Stimulated activated CD4-positive, alpha-beta T cell treated with anti-CD3 and anti-CD28 coated beads, Interleukin-1b, Interleukin-23, amount 100 ng/mL, for 24 hours (primary cell): Measurements from ENCODE around the gene FSTL1.
A peak's percentile ranks its signal among the peaks of the same experiment; 100 is the strongest.

Source experiments
- DNase-seq, 4 experiments: peaks; one replicate each; pipeline ENCODE4 v3.0.0-alpha.2; 2020; ENCODE audit warnings: low read depth in 4 of 4, low spot score in 1 of 4

Gene FSTL1

GRCh38 chr3:120364101-120364500 lies 86.7 kb downstream of the FSTL1 start:
- DNase-seq = no peak

- no peak for DNase-seq
Observed at GRCh38 chr3:120357807-120358206, 93.0 kb downstream of the FSTL1 start.

DNA sequence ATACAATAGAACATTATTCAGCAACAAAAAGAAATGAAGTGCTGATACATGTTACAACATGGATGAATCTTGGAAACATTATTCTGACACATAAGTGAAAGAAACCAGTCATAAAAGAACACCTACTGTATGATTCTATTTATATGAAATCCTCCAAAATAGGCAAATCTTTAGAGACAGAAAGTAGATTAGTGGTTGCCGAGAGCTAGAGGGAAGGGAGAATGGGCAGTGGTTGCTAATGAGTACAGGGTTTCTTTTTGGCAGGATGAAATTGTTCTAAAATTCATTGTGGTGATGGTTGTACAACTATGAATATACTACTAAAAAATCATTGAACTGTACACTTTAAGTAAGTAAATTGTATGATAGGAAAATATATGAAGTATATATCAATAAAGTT lies 95.3 kb downstream of the FSTL1 start:
- no peak for DNase-seq

GRCh38 chr3:120353463-120353862 lies 97.3 kb downstream of the FSTL1 start:
- DNase-seq = no peak

GRCh38 chr3:120352017-120352416 lies 98.8 kb downstream of the FSTL1 start:
- no peak for DNase-seq

GRCh38 chr3:120350401-120350941 lies 100.3 kb downstream of the FSTL1 start:
- DNase-seq = no peak

GRCh38 chr3:120349855-120350125 lies 101.0 kb downstream of the FSTL1 start:
- no peak for DNase-seq

GRCh38 chr3:120348991-120349854 lies 101.6 kb downstream of the FSTL1 start, which contains the start of gene LRRC58:
LRRC58 (minus strand) TSS chr3:120349354; CDS start chr3:120349243, 111 bp downstream.
- DNase-seq = peak; percentile 65 to 83 (median 78)

- peak in 3 of 4 experiments; percentile 6 to 37 (median 34) for DNase-seq
Observed at GRCh38 chr3:120348065-120348990, 102.5 kb downstream of the FSTL1 start.

GRCh38 chr3:120344349-120344748 lies 106.4 kb downstream of the FSTL1 start:
- no peak for DNase-seq
